HK-2 (cell line): ENCODE data around the gene ACTR3.
A peak's percentile ranks its signal among the peaks of the same experiment; 100 is the strongest.
"Not testable (repeated sequence)": the region's sequence is repeated elsewhere in the genome, so short reads cannot be mapped to it uniquely, and the experiment has no call there.

Experiments
- DNase-seq: peaks from one replicate; pipeline ENCODE4 v3.0.0-alpha.2; 2018; ENCODE audit not compliant: unreplicated experiment

Gene ACTR3

GRCh38 chr2:113889471-113890252 lies at the start of gene ACTR3:
Gene ACTR3 (plus strand): TSS chr2:113890089. CDS start chr2:113890280, 191 bp downstream.
- DNase-seq: peak; percentile 99

DNA sequence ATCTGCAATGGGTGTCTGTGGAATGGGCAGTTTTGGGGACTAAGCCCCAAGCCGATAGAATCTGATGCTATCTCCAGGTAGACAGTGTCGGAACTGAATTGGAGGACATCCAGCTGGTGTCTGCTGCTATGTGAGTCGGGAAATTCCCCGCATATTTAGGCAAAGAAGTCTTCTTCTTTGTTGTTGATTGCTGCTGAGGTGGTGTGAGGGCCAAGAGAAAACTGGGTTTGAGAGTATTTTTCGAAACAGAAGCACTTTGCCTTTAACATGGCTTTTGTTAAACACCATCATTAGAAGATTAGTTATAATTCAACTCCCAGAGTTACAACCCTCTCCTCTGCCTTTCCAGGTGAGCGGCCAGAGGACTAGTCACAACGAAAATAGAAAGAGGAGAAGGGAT lies 49.4 kb upstream of the ACTR3 start:
- DNase-seq: no peak

DNA sequence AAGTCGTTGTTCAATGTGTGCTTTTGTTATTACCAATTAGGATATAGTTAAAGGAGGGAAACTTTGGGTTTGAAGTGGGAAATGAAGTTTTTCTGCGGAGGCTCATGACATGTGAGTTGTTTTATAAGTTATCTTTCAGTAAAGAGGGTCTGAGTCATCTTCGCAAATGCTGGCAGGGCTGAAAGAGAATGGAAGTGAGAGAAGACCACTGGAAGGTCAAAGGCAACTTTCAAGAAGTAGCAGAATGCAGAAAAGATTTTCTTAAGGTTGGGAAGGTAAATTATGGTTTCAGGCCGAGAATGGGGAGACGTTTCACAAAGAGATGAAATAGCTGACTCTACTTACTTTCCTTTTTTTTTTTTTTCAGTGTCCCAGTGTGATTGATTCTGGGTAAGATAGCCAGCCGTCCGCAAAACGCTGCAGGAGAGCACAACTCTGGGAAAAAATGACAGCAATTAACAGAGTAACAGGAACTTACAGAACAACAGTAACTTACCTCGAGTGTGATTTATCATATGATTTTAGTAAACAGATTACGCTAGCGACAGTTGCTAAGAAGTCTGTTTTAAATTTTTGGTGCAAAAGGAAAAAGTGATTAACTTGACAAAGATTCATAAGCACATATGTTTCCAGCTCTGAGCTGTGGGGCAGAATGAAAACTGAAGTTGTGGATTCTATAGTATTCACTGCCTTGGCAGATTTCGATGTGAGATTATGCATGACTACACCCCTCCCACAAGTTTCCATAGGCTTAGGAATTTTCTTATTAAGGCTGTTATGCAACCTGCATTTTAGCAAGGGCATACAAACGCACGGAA lies 46.8 kb upstream of the ACTR3 start:
- DNase-seq: no peak

GRCh38 chr2:113843737-113844050 lies 46.2 kb upstream of the ACTR3 start:
- not testable (repeated sequence) for DNase-seq

DNA sequence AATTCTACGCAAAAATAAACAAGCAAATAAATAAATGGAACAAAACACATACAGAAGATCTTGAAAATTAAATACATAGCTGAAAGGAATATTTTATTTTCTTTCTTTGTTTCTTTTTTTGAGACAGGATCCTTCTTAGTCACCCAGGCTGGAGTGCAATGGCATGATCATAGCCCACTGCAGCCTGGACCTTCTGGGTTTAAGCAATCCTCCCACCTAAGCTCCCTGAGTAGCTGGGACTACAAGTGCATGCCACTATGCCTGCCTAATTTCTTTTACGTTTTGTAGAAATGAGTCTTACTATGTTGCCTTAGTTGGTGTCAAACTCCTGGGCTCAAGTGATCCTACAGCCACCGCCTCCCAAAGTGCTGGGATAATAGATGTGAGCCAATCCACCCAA lies 44.6 kb upstream of the ACTR3 start:
- no peak for DNase-seq

GRCh38 chr2:113845796-113846195 lies 44.1 kb upstream of the ACTR3 start:
- DNase-seq: not testable (repeated sequence)

- DNase-seq: no peak
Observed at GRCh38 chr2:113846429-113846828, 43.5 kb upstream of the ACTR3 start.

GRCh38 chr2:113847144-113847543 lies 42.7 kb upstream of the ACTR3 start:
- peak; percentile 87 for DNase-seq

DNA sequence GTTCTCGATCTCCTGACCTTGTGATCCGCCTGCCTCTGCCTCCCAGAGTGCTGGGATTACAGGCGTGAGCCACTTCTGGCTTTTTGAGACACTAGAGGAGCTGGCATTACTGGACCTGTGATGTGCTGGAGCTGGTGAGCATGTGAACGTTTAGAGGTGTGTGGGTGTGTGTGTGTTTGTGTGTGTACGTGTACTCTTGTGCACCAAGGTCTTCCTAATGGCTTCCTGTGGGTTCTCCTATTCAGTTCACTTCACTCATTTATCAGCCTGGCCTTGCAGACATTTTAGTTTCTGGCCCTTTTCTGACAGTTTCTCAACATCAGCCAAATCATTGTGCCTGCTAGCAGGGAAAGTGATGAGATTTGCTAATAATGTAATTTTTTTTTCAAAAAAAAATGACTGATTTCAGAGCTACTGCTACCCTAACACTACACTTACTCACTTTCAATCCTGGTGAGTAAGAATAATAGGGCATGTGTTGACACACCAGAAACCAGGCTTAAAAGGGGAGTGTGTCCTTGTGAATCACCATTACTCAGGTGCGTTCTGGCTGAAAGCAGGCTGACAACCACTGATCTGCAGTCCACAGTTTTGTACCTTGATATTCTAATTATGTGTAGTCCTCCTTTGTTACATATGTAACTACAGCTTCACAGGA lies 41.0 kb upstream of the ACTR3 start:
- no peak for DNase-seq

DNA sequence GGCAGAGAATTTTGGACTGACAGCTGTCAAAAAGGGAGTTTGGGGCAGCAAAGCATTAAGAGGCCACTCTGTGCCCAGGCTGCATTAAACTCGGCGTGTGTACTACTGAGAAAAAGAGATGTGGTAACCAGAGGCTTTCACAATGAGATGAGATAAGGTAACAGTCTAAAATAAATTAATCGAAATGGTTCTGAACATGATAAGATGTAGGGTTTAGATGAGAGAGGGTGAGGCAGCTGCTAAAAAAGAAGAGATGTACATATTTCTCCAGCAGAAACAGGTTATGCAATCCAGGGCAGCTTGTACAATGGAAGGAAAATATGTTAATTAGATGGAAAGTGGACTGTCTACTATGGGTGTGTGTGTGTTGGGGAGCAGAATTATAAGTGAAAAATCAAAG lies 39.2 kb upstream of the ACTR3 start:
- no peak for DNase-seq

DNA sequence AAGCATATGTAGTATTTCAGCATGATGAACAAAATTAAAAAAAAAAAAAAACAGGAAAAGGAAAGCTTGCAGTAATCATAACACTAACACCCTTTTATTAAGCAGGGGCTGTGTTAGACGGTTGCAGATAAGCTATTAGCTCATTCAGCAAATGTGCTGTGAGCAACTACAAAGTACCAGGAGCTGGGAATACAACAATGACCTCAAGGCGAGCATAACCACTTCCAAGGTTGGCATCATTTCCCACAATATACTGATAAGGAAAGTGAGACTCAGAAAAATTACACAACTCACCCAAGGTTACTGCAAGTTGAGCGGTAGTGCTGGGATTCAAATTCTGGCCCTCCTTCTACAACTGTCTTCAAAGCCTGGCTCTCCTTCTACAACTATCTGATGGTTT lies 38.2 kb upstream of the ACTR3 start:
- no peak for DNase-seq

DNA sequence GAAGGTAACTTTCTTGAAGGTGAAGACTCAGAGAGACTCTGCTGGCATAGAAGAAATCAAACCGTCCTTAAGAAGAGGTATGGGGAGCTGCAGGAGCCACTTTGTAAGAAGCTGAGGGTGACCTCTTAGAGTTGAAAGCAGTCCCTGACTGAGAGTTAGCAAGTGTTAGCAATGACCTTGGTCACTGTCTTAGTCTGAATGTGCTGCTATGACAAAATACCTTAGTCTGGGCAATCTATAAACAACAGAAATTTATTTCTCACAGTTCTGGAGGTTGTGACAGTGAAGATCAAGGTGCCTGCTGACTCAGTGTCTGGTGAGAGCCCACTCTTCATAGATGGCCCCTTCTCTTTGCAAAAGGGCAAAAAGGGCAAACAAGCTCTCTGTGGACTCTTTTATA lies 35.7 kb upstream of the ACTR3 start:
- DNase-seq: no peak

GRCh38 chr2:113854970-113855740 lies 34.7 kb upstream of the ACTR3 start:
- DNase-seq: no peak

GRCh38 chr2:113857464-113857863 lies 32.4 kb upstream of the ACTR3 start:
- DNase-seq: no peak

GRCh38 chr2:113858764-113859163 lies 31.1 kb upstream of the ACTR3 start:
- peak; percentile 36 for DNase-seq

DNA sequence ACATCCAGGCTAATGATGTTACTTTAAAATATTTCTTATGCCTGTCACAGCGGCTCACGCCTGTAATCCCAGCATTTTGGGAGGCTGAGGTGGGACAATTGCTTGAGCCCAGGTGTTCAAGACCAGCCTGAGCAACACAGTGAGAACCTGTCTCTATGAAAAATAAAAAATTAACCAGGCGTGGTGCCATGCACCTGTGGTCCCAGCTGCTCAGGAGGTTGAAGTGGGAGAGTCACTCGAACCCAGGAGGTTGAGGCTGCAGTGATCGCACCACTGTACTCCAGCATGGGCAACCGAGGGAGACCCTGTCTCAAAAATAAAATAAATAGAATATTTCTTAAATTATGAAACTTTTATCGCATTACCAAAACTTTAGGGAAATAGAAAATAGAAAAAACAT lies 28.1 kb upstream of the ACTR3 start:
- no peak for DNase-seq

DNA sequence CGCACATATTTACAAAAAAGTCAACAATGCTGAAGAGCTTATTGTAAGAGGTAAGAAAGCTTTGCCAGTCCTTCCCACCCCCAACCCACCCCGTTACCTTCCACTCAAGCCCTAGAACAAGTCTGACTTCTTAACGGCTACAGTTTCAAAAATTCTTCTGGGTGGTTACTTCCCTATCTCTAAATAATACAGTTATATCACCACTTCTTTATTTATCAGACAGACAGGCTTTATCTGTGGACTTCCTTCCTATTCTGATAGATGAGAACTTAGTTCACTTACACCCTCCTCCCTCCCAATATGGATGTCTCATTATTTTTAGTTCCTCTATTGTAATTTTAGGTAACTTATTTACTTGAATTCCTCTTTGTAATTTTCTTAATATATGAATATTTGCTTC lies 26.7 kb upstream of the ACTR3 start:
- no peak for DNase-seq

DNA sequence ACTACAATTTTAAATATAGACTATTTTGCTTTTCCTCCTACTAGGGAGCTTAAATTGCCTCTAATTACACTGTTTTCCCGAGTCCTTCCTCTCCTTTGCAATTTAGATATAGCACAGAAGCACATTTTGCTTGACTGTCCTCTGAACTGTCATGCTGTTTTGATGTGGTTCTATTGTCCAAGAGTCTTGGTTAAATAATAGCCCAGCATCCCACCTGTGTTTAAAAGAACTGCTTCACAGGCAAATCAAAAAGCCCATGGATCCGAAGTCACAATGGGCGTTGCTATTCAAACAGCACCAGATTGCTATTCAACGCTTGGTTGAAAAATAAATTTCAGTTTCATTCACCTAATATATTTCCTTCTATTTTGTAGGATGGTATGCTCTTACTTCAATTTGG lies 22.3 kb upstream of the ACTR3 start:
- DNase-seq: no peak

GRCh38 chr2:113869253-113869652 lies 20.6 kb upstream of the ACTR3 start:
- no peak for DNase-seq

GRCh38 chr2:113872201-113872600 lies 17.7 kb upstream of the ACTR3 start:
- DNase-seq: no peak

GRCh38 chr2:113873867-113874266 lies 16.0 kb upstream of the ACTR3 start:
- DNase-seq: no peak

DNA sequence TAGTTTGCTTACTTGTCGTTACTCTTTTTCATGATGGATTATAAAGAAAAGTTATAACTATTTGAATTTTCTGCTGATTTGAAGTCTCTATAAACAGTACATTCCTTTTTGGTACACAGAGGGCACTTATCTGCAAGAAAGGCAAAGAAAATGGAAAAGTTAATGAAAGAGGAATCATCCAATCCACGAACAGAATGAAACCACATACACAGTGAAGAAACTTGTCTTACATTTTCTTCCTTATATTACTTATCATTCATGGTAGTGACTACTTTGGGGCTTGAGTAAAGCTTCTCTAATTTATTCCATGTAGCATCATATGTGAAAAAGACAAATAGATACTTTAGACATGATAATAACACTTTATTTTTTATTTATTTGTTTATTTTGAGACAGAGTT lies 14.8 kb upstream of the ACTR3 start:
- DNase-seq: no peak
